HepG2 (cell line): ENCODE data around the gene GLI3. TPM values are rescaled to one million over a fixed set of nuclear protein-coding genes. Genes with fewer than 3 reads are reported as not detected.

ENCODE experiments used
- ATAC-seq: fragments of 200-7000 bp; cut with Tn5 transposase; 3 replicates; pipeline ENCODE4 v1.9.1; 2020; ENCODE audit warnings: mild to moderate bottlenecking, moderate library complexity
- BruUV-seq: library from RNA; stranded (reverse); fragments of 400-500 nt; replicated peaks from 2 replicates; lab custom pipeline; 2021; lab: Mats Ljungman, UMichigan
- CTCF ChIA-PET: fragments of 300-600 bp; formaldehyde crosslinking; extraction: SDS; loops from one replicate; lab custom pipeline; 2021; ENCODE audit warnings: low total read pairs, inconsistent platforms, low intra/inter-chr PET ratio; lab: Yijun Ruan, JAX
- POLR2A ChIA-PET: fragments of 350-600 bp; sonication (Branson Sonifier 250); formaldehyde crosslinking; loops from one replicate; lab custom pipeline; 2020; ENCODE audit warnings: antibody characterized with exemption, inconsistent platforms; lab: Yijun Ruan, JAX
- DNase-seq: peaks from one replicate; pipeline ENCODE4 v3.0.0-alpha.2; 2015; ENCODE audit warnings: low spot score
- FAIRE-seq: peaks from 3 replicates; lab custom pipeline; 2011; peaks lifted over from hg19 to GRCh38; lab: Jason Lieb, UNC
- H2AFZ ChIP-seq: one replicate; pipeline ENCODE4 v1.6.1; 2011; ENCODE audit warnings: low read length, inconsistent platforms
- H3K27ac ChIP-seq: fragments of 300-600 bp; 3 replicates; pipeline ENCODE4 v1.8.0; 2011; ENCODE audit warnings: mixed run types, mild to moderate bottlenecking, mixed read lengths, low read length, inconsistent platforms; ENCODE audit not compliant: insufficient read depth; ENCODE audit errors: extremely low read length
- H3K27me3 ChIP-seq, 2 experiments: fragments of 200-600 bp in 1 of 2; 2 replicates in 1 of 2; 3 replicates in 1 of 2; pipeline versions ENCODE4 v1.6.0 to v1.8.0; 2011; ENCODE audit warnings: low read length in 2 of 2, mild to moderate bottlenecking in 2 of 2, moderate library complexity in 2 of 2, inconsistent platforms in 1 of 2; ENCODE audit not compliant: insufficient read depth in 2 of 2, control insufficient read depth in 1 of 2
- H3K36me3 ChIP-seq, 2 experiments: fragments of 200-600 bp in 1 of 2; replicated peaks in 1 of 2; 2 replicates in 1 of 2; 3 replicates in 1 of 2; pipeline versions ENCODE4 v1.5.1 to v1.8.0; 2011; ENCODE audit warnings: low read length in 2 of 2, inconsistent platforms in 1 of 2; ENCODE audit not compliant: insufficient read depth in 2 of 2, control insufficient read depth in 1 of 2
- H3K4me1 ChIP-seq: 2 replicates; pipeline ENCODE4 v1.5.1; 2012; ENCODE audit warnings: low read length, inconsistent platforms; ENCODE audit not compliant: insufficient read depth
- H3K4me2 ChIP-seq: 2 replicates; pipeline ENCODE4 v1.6.0; 2011; ENCODE audit warnings: low read depth, low read length, inconsistent platforms
- H3K4me3 ChIP-seq, 3 experiments: fragments of 200-600 bp in 1 of 3; sonication (generic), shearing (Covaris generic) in 1 of 3; replicated peaks in 1 of 3; 2 replicates each; pipeline ENCODE4 v1.5.1; 2011 to 2016; ENCODE audit warnings: low read length in 3 of 3, inconsistent platforms in 2 of 3, low read depth in 2 of 3, mild to moderate bottlenecking in 2 of 3, control low read depth in 1 of 3, mixed read lengths in 1 of 3; ENCODE audit not compliant: insufficient read depth in 1 of 3
- H3K79me2 ChIP-seq: one replicate; pipeline ENCODE4 v1.6.1; 2011; ENCODE audit warnings: low read length, inconsistent platforms; ENCODE audit not compliant: insufficient read depth
- H3K9ac ChIP-seq: 2 replicates; pipeline ENCODE4 v1.6.0; 2011; ENCODE audit warnings: mild to moderate bottlenecking, low read depth, low read length, inconsistent platforms; ENCODE audit not compliant: insufficient read depth
- H3K9me3 ChIP-seq: 2 replicates; pipeline ENCODE4 v1.5.1; 2012; ENCODE audit warnings: mild to moderate bottlenecking, low read length
- H4K20me1 ChIP-seq: 2 replicates; pipeline ENCODE4 v1.6.0; 2011; ENCODE audit warnings: inconsistent platforms, mild to moderate bottlenecking, low read length, moderate library complexity; ENCODE audit not compliant: insufficient read depth
- ATF1 ChIP-seq: IDR thresholded peaks from 2 replicates; pipeline ENCODE4 v1.6.1; 2016; ENCODE audit warnings: mild to moderate bottlenecking, control low read depth
- CREB3 ChIP-seq: sonication (generic); formaldehyde crosslinking; IDR thresholded peaks from 2 replicates; pipeline ENCODE4 v1.5.0; 2020; ENCODE audit warnings: missing genetic modification reagents
- HNF4G ChIP-seq, 2 experiments: sonication (generic) in 1 of 2; formaldehyde crosslinking in 1 of 2; IDR thresholded peaks; 2 replicates each; pipeline versions ENCODE4 v1.4.0 to v1.6.1; 2011 to 2020; ENCODE audit warnings: borderline replicate concordance in 2 of 2, low read depth in 2 of 2, mild to moderate bottlenecking in 2 of 2, low read length in 1 of 2, missing genetic modification reagents in 1 of 2, moderate library complexity in 1 of 2
- KMT2B ChIP-seq: IDR thresholded peaks from 2 replicates; pipeline ENCODE4 v1.6.1; 2016; ENCODE audit warnings: missing genetic modification reagents, missing compliant biosample characterization
- MAFF ChIP-seq: IDR thresholded peaks from 2 replicates; pipeline ENCODE4 v1.6.1; 2011; ENCODE audit warnings: low read depth, low read length, improper control_type of control experiment
- MAFK ChIP-seq, 2 experiments: IDR thresholded peaks in 1 of 2; conservative IDR thresholded peaks in 1 of 2; 2 replicates each; pipeline ENCODE4 v1.6.1; 2011; ENCODE audit warnings: improper control_type of control experiment in 2 of 2, low read length in 2 of 2
- NFE2 ChIP-seq: sonication (generic); formaldehyde crosslinking; IDR thresholded peaks from 2 replicates; pipeline ENCODE4 v1.4.0; 2020; ENCODE audit warnings: missing genetic modification reagents
- PHF20 ChIP-seq: sonication (generic); formaldehyde crosslinking; IDR thresholded peaks from 2 replicates; pipeline ENCODE4 v1.5.0; 2020; ENCODE audit warnings: mild to moderate bottlenecking, missing genetic modification reagents
- TOE1 ChIP-seq: sonication (generic); formaldehyde crosslinking; IDR thresholded peaks from 2 replicates; pipeline ENCODE4 v1.4.0; 2020; ENCODE audit warnings: mild to moderate bottlenecking, missing genetic modification reagents
- ZNF260 ChIP-seq: sonication (generic); formaldehyde crosslinking; IDR thresholded peaks from 2 replicates; pipeline ENCODE4 v1.4.0; 2020; ENCODE audit warnings: missing genetic modification reagents, low read depth, mild to moderate bottlenecking, borderline replicate concordance
- WGBS: methylation state at CpG from one replicate; pipeline ENCODE4 v1.1.6; 2017; ENCODE audit warnings: low lambda C conversion rate; 5-methylcytosine and 5-hydroxymethylcytosine counted together
- in situ Hi-C: cut with HindIII; loops from 2 replicates; pipeline ENCODE4 v1.10.0; 2017; ENCODE audit warnings: low pct_unique_long_range_greater_than_20kb; ENCODE audit not compliant: extremely low pct_ligation_motif_present
- intact Hi-C: fragments of 100-400 bp; cut with micrococcal nuclease; formaldehyde crosslinking; loops from one replicate; pipeline ENCODE4 v1.10.0; 2022; ENCODE audit not compliant: unreplicated experiment
- polyA plus RNA-seq, 8 experiments: library from polyadenylated mRNA; depleted of rRNA in 3 of 8; stranded (reverse) in 7 of 8; unstranded in 1 of 8; fragments of >200 nt; fragmentation: Illumina TruSeq in 4 of 8; extraction: Trizol in 4 of 8; gene quantifications; 2 replicates each; pipeline versions ENCODE4 v1.2.1 to v1.2.3, GENCODE V29; 2011 to 2016; ENCODE audit warnings: low read depth in 4 of 8, missing spikeins in 1 of 8, mixed read lengths in 1 of 8; ENCODE audit not compliant: insufficient read depth in 1 of 8
- total RNA-seq, 5 experiments: library from RNA; depleted of rRNA; stranded (reverse); fragments of >200 nt; fragmentation: Illumina TruSeq; extraction: Trizol; gene quantifications; 2 replicates each; pipeline ENCODE4 v1.2.3, GENCODE V29; 2016; ENCODE audit warnings: low read depth in 1 of 5

GLI3 gene
- total and polyA plus RNA-seq, 2 of the 13 experiments (the other 11 are each of a cell fraction or from before 2014, with no cell fraction given), result not detected

- ChIA-PET POLR2A (no interaction called here), CTCF (no interaction called here)
- DNase-seq, result no peak
- no peaks in the 10 kb centered on the region for H3K36me3 ChIP-seq
- no peaks in the 10 kb centered on the region for H3K4me1 ChIP-seq
- FAIRE-seq, result no peak
- no peaks in the 10 kb centered on the region; a peak in 2 of 5 replicates for H3K27me3 ChIP-seq
- H3K4me3 ChIP-seq, result no peak overlapping the region
- H3K27ac ChIP-seq, result no peak overlapping the region
- no peak overlapping the region for H2AFZ ChIP-seq
- no TSS peak for BruUV-seq
- H3K79me2 ChIP-seq, result no peaks in the 10 kb centered on the region
- ATAC-seq, result no peak
- 1% methylated on average over 8 of the region's 8 CpGs for WGBS
- H3K9me3 ChIP-seq, result no peaks in the 10 kb centered on the region
- intact Hi-C loops (no loop called here), in situ Hi-C loops (no loop called here)
- no peak overlapping the region for H3K4me2 ChIP-seq
- no peak overlapping the region for H3K9ac ChIP-seq
- peak in 1 of 2 experiments; percentile 15; a peak in 1 of 4 replicates for TF ChIP-seq MAFK (conservative IDR thresholded peaks at IDR 0.05 in 1 of 2, IDR thresholded peaks at IDR 0.05 in 1 of 2; ENCODE audit: low read length in 2 of 2)
- TF ChIP-seq MAFF, result no peak
- no peaks in the 10 kb centered on the region for H4K20me1 ChIP-seq
These were observed 197.1 kb downstream of the GLI3 start for GRCh38 chr7:42039921-42040320.

GRCh38 chr7:42035210-42035609 lies 201.8 kb downstream of the GLI3 start:
- no peaks in the 10 kb centered on the region for H4K20me1 ChIP-seq
- intact Hi-C loops (no loop called here), in situ Hi-C loops (no loop called here)
- H3K27ac ChIP-seq, result no peak overlapping the region
- DNase-seq (no peak), ATAC-seq (no peak), FAIRE-seq (no peak)
- no peak overlapping the region for H3K9ac ChIP-seq
- no peaks in the 10 kb centered on the region for H3K36me3 ChIP-seq
- no TSS peak for BruUV-seq
- H3K4me1 ChIP-seq, result no peaks in the 10 kb centered on the region
- H3K4me2 ChIP-seq, result no peak overlapping the region
- ChIA-PET CTCF (no interaction called here), POLR2A (no interaction called here)
- H3K27me3 ChIP-seq, result no peaks in the 10 kb centered on the region; a peak in 2 of 5 replicates
- H3K79me2 ChIP-seq, result no peaks in the 10 kb centered on the region
- 0% methylated on average over 3 of the region's 3 CpGs for WGBS
- no peaks in the 10 kb centered on the region for H3K9me3 ChIP-seq
- H3K4me3 ChIP-seq, result no peak overlapping the region
- no peak overlapping the region for H2AFZ ChIP-seq
- no peak for TF ChIP-seq CREB3
- TF ChIP-seq KMT2B, result no peak
- no peak for TF ChIP-seq NFE2
- TF ChIP-seq HNF4G (IDR thresholded peaks at IDR 0.05; ENCODE audit: borderline replicate concordance, low read depth, low read length), result no peak
- no peak for TF ChIP-seq HNF4G (CRISPR knock-in tag; IDR thresholded peaks at IDR 0.05; ENCODE audit: borderline replicate concordance, low read depth)
- no peak for TF ChIP-seq ATF1 (CRISPR knock-in tag)
- no peak for TF ChIP-seq TOE1 (CRISPR knock-in tag)
- no peak for TF ChIP-seq PHF20 (CRISPR knock-in tag)
- no peak for TF ChIP-seq ZNF260
